ENCODE measurements around the gene TM9SF3. TPM values are rescaled to one million over a fixed set of nuclear protein-coding genes. Genes with fewer than 3 reads are reported as not detected.

Gene TM9SF3
- total RNA-seq, 1 experiment from 2014 or later: 75.2 TPM

DNA sequence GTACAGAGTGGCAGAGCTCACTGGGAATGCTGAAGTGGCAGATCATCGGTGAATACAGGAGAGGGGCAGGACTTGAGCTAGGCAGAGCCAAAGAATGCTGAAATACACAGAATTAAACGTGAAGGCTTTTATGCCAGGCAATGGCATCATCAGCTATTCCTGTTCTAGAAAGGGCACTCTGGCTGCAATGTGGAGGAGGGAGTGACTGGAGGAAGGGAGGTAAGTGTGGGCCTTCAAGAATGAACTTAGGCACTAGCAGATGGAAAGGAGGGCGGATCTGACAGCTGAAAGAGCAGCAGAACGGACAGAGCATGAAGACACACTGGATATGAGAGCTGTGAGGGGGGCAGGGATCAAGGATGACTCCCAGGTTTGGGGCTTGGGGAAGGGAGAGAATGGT is 12.0 kb upstream of the TM9SF3 start:
- H3K4me1 ChIP-seq (replicated peaks; ENCODE audit: insufficient read depth): no peaks in the 10 kb centered on the region
- H3K4me3 ChIP-seq: no peak overlapping the region
- no peak for DNase-seq
- no peak overlapping the region for H3K4me2 ChIP-seq
- TF ChIP-seq EZH2 (IDR thresholded peaks at IDR 0.05; ENCODE audit: low read depth): no peak
- no peak for TF ChIP-seq CTCF (conservative IDR thresholded peaks at IDR 0.05)
- H3K27me3 ChIP-seq (ENCODE audit: insufficient read depth, low read depth): peaks cover 7% of the 10 kb centered on the region; the same call in 1 of the 2 replicates
- H3K79me2 ChIP-seq (ENCODE audit: low read depth): no peaks in the 10 kb centered on the region
- ChIA-PET CTCF (no interaction called here), POLR2A (ENCODE audit: unreplicated experiment) (no interaction called here)
- H3K27ac ChIP-seq: no peak overlapping the region
- H3F3A ChIP-seq (ENCODE audit: insufficient read depth, low read depth): no peaks in the 10 kb centered on the region
- H3K36me3 ChIP-seq (ENCODE audit: low read depth): no peaks in the 10 kb centered on the region
- no peaks in the 10 kb centered on the region for H4K20me1 ChIP-seq (ENCODE audit: insufficient read depth)
- H3K9me3 ChIP-seq (ENCODE audit: insufficient read depth, low read depth): no peaks in the 10 kb centered on the region
- no TSS peak for BruUV-seq (replicated peaks)
- H3K9me2 ChIP-seq (ENCODE audit: insufficient read depth): no peaks in the 10 kb centered on the region
- no peak overlapping the region for H2AFZ ChIP-seq
- intact Hi-C loops (cut with micrococcal nuclease; ENCODE audit: unreplicated experiment): no loop called here

DNA sequence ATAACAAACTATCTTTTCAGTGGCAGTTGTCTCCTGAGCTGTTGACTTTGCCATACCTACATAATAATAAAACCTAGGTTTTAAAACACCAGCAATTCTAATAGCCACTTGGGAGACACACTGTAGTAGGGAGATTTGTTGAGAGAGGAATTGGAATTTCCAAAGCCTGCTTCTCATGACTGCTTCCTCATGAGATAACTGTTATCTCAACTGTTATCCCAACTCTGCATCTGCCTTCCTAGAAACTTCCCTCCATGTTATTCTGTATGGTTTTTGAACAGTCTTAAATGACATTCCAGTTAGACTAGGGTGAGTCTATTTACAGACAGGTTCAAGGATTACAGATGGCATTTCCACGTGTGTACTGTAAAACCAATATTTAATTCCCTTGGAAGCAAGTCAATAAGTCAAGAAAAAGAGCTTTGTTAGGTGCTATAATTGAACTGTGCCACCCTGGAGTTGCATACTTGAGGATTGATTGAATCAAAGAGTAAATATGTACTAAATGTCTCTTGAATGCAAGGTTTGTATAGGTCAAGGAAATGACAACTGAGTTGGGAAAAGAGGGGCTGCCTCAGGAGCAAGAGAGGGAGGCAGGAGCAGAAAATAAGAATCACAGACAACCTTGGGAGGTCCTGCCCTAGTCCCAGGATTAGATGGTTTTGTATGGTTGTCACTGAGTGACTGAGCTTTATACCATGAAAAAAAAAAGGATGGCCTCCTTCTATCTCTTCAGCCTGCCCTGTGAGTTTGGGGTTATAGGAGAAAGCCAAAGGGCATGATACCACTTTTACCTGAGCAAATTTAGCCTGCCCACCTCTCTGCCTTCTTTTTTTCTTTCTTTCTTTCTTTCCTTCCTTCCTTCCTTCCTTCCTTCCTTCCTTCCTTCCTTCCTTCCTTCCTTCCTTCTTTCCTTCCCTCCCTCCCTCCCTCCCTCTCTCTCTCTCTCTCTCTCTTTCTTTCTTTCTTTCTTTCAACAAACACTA is 9.9 kb upstream of the TM9SF3 start:
- Histone ChIP-seq H3K9me3 (ENCODE audit: insufficient read depth, low read depth) (no peaks in the 10 kb centered on the region), H3K27ac (no peak overlapping the region), H3K79me2 (ENCODE audit: low read depth) (no peaks in the 10 kb centered on the region), H3K4me2 (no peak overlapping the region), H3K9me2 (ENCODE audit: insufficient read depth) (no peaks in the 10 kb centered on the region), H4K20me1 (ENCODE audit: insufficient read depth) (no peaks in the 10 kb centered on the region), H3K27me3 (ENCODE audit: insufficient read depth, low read depth) (peaks cover 7% of the 10 kb centered on the region; the same call in 1 of the 2 replicates), H3K4me1 (replicated peaks; ENCODE audit: insufficient read depth) (no peaks in the 10 kb centered on the region), H3K4me3 (no peak overlapping the region), H3K36me3 (ENCODE audit: low read depth) (no peaks in the 10 kb centered on the region), H3F3A (ENCODE audit: insufficient read depth, low read depth) (no peaks in the 10 kb centered on the region), H2AFZ (no peak overlapping the region)
- no peak for TF ChIP-seq EZH2 (IDR thresholded peaks at IDR 0.05; ENCODE audit: low read depth)
- TF ChIP-seq CTCF (conservative IDR thresholded peaks at IDR 0.05): no peak
- no peak for DNase-seq
- ChIA-PET CTCF (no interaction called here), POLR2A (ENCODE audit: unreplicated experiment) (no interaction called here)
- intact Hi-C loops (cut with micrococcal nuclease; ENCODE audit: unreplicated experiment): no loop called here
- BruUV-seq (replicated peaks): no TSS peak

DNA sequence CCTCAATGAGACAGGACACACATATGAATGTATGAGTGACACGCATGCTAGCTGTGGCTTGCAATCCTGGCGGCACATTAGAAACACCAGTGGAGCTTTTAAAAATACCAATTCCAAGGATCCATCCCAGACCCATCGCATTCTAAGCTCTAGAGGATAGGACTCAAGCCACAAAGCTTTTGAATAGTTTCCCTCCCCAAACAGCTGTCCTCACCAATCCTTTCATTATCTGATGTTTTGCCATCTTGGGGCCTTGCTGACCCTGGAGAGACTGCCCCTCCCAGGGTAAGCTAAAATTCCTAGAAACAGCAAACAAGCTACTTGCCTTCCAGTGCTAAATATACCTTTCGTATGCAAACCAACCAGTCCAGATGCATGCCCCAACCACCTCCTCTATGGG is 8.9 kb upstream of the TM9SF3 start:
- Histone ChIP-seq H2AFZ (no peak overlapping the region), H3K27ac (no peak overlapping the region), H3K27me3 (ENCODE audit: insufficient read depth, low read depth) (peaks cover 7% of the 10 kb centered on the region; the same call in 1 of the 2 replicates), H3K9me3 (ENCODE audit: insufficient read depth, low read depth) (no peaks in the 10 kb centered on the region), H3K4me1 (replicated peaks; ENCODE audit: insufficient read depth) (no peaks in the 10 kb centered on the region), H3K79me2 (ENCODE audit: low read depth) (no peaks in the 10 kb centered on the region), H3K4me3 (no peak overlapping the region), H3K36me3 (ENCODE audit: low read depth) (no peaks in the 10 kb centered on the region), H4K20me1 (ENCODE audit: insufficient read depth) (no peaks in the 10 kb centered on the region), H3K4me2 (no peak overlapping the region), H3K9me2 (ENCODE audit: insufficient read depth) (no peaks in the 10 kb centered on the region), H3F3A (ENCODE audit: insufficient read depth, low read depth) (no peaks in the 10 kb centered on the region)
- no peak for DNase-seq
- no TSS peak for BruUV-seq (replicated peaks)
- TF ChIP-seq CTCF (conservative IDR thresholded peaks at IDR 0.05) (no peak), EZH2 (IDR thresholded peaks at IDR 0.05; ENCODE audit: low read depth) (no peak)
- CTCF ChIA-PET: no interaction called here
- POLR2A ChIA-PET (ENCODE audit: unreplicated experiment): no interaction called here
- intact Hi-C loops (cut with micrococcal nuclease; ENCODE audit: unreplicated experiment): no loop called here
